A549 (cell line): Measurements from ENCODE around the gene CD200R1L. TPM values are rescaled to one million over a fixed set of nuclear protein-coding genes. Genes with fewer than 3 reads are reported as not detected.
A peak's percentile ranks its signal among the peaks of the same experiment; 100 is the strongest.

ENCODE experiments used
- ATAC-seq, 2 experiments: fragments of 200-7000 bp in 1 of 2; fragments of >200 bp in 1 of 2; cut with Nextera tagmentation in 1 of 2; cut with Tn5 transposase in 1 of 2; 3 replicates each; pipeline versions ENCODE4 v1.8.0 to v1.9.1; 2018 to 2020; ENCODE audit warnings: mild to moderate bottlenecking in 1 of 2, moderate library complexity in 1 of 2
- CTCF ChIA-PET: fragments of 300-600 bp; sonication (Branson Sonifier 250); formaldehyde crosslinking; extraction: SDS; loops from one replicate; lab custom pipeline; 2021; ENCODE audit warnings: antibody characterized with exemption, inconsistent platforms; lab: Yijun Ruan, JAX
- POLR2A ChIA-PET: fragments of 350-600 bp; formaldehyde crosslinking; extraction: SDS; loops from one replicate; lab custom pipeline; 2021; ENCODE audit warnings: antibody characterized with exemption, inconsistent platforms; lab: Yijun Ruan, JAX
- DNase-seq, 2 experiments: peaks; one replicate each; pipeline versions ENCODE4 v3.0.0 to v3.0.0-alpha.2; 2011 to 2016; ENCODE audit warnings: low read depth in 1 of 2, low spot score in 1 of 2
- FAIRE-seq: peaks from 2 replicates; lab custom pipeline; 2011; peaks lifted over from hg19 to GRCh38; lab: Jason Lieb, UNC
- H3K27ac ChIP-seq, 2 experiments: fragments of >200 bp; sonication (Bioruptor Twin); formaldehyde crosslinking; 3 replicates each; pipeline ENCODE4 v1.5.1; 2016 to 2017
- H3K4me1 ChIP-seq: fragments of >200 bp; sonication (Bioruptor Twin); formaldehyde crosslinking; 3 replicates; pipeline ENCODE4 v1.6.1; 2016
- H3K4me2 ChIP-seq: fragments of >200 bp; sonication (Bioruptor Twin); formaldehyde crosslinking; 3 replicates; pipeline ENCODE4 v1.6.1; 2016
- H3K4me3 ChIP-seq: fragments of >200 bp; sonication (Bioruptor Twin); formaldehyde crosslinking; 3 replicates; pipeline ENCODE4 v1.5.1; 2016
- H3K9me3 ChIP-seq: fragments of >200 bp; sonication (Bioruptor Twin); formaldehyde crosslinking; 3 replicates; pipeline ENCODE4 v1.6.1; 2016
- CBX2 ChIP-seq: fragments of 200-600 bp; sonication (generic); IDR thresholded peaks from 2 replicates; pipeline ENCODE4 v1.6.1; 2016; ENCODE audit warnings: low read depth, mild to moderate bottlenecking, borderline replicate concordance
- CBX8 ChIP-seq: fragments of 200-600 bp; sonication (generic); IDR thresholded peaks from 2 replicates; pipeline ENCODE4 v1.6.1; 2016
- E2F6 ChIP-seq: IDR thresholded peaks from 2 replicates; pipeline ENCODE4 v1.6.1; 2012; ENCODE audit warnings: low read depth, borderline replicate concordance
- EHF ChIP-seq: fragments of 250-450 bp; sonication (Bioruptor Pico); IDR thresholded peaks from 2 replicates; pipeline ENCODE4 v1.5.0; 2020; ENCODE audit warnings: mild to moderate bottlenecking
- ELK1 ChIP-seq: fragments of 150-350 bp; IDR thresholded peaks from 2 replicates; pipeline ENCODE4 v1.6.1; 2014; ENCODE audit warnings: low read depth, mild to moderate bottlenecking, low read length
- ESRRA ChIP-seq: fragments of 150-350 bp; IDR thresholded peaks from 2 replicates; pipeline ENCODE4 v1.6.1; 2014; ENCODE audit warnings: mild to moderate bottlenecking, low read length, borderline replicate concordance
- HDAC2 ChIP-seq: fragments of 200-600 bp; sonication (generic); IDR thresholded peaks from 2 replicates; pipeline ENCODE4 v1.6.1; 2016
- HEYL ChIP-seq: fragments of 250-450 bp; sonication (Bioruptor Pico); IDR thresholded peaks from 2 replicates; pipeline ENCODE4 v1.8.0; 2021; ENCODE audit warnings: mild to moderate bottlenecking, moderate library complexity
- HMGXB4 ChIP-seq: fragments of 250-450 bp; sonication (Bioruptor Pico); IDR thresholded peaks from 2 replicates; pipeline ENCODE4 v1.5.0; 2021; ENCODE audit warnings: mild to moderate bottlenecking, moderate library complexity, borderline replicate concordance
- JUNB ChIP-seq: fragments of >200 bp; sonication (Bioruptor Twin); formaldehyde crosslinking; IDR thresholded peaks from 2 replicates; pipeline ENCODE4 v1.6.1; 2016
- MAFK ChIP-seq: fragments of 450-650 bp; IDR thresholded peaks from 2 replicates; pipeline ENCODE4 v1.6.1; 2014; ENCODE audit not compliant: partially characterized antibody
- MAZ ChIP-seq: fragments of 150-350 bp; IDR thresholded peaks from 2 replicates; pipeline ENCODE4 v1.6.1; 2014; ENCODE audit warnings: antibody characterized with exemption, low read depth, low read length, borderline replicate concordance
- NFE2L2 ChIP-seq: fragments of 150-350 bp; conservative IDR thresholded peaks from 2 replicates; pipeline ENCODE4 v1.6.1; 2014; ENCODE audit warnings: low read length
- NPAS2 ChIP-seq: fragments of 250-450 bp; sonication (Bioruptor Pico); IDR thresholded peaks from 2 replicates; pipeline ENCODE4 v1.8.0; 2022; ENCODE audit warnings: mild to moderate bottlenecking, moderate library complexity, borderline replicate concordance
- NR3C1 ChIP-seq: fragments of >200 bp; sonication (Bioruptor Twin); formaldehyde crosslinking; IDR thresholded peaks from 3 replicates; pipeline ENCODE4 v1.6.1; 2017
- RCOR1 ChIP-seq: fragments of 150-350 bp; IDR thresholded peaks from 2 replicates; pipeline ENCODE4 v1.6.1; 2014; ENCODE audit warnings: antibody characterized with exemption, low read length, low read depth
- RFX5 ChIP-seq: fragments of 450-650 bp; IDR thresholded peaks from 2 replicates; pipeline ENCODE4 v1.7.1; 2014; ENCODE audit warnings: antibody characterized with exemption, mild to moderate bottlenecking, moderate library complexity
- RNF2 ChIP-seq: fragments of 200-600 bp; sonication (generic); IDR thresholded peaks from 2 replicates; pipeline ENCODE4 v1.6.1; 2016; ENCODE audit warnings: low read depth, mild to moderate bottlenecking, antibody characterized with exemption, moderate library complexity, borderline replicate concordance
- WGBS: methylation state at CpG from one replicate; pipeline ENCODE4 v1.1.6; 2017; ENCODE audit errors: missing lambda C conversion rate; 5-methylcytosine and 5-hydroxymethylcytosine counted together
- polyA minus RNA-seq: library from RNA; depleted of rRNA, polyadenylated mRNA; stranded (reverse); fragments of >200 nt; gene quantifications from 2 replicates; pipeline ENCODE4 v1.2.3, GENCODE V29; 2011; rRNA and poly(A)+ RNA removed
- polyA plus RNA-seq, 4 experiments: library from polyadenylated mRNA; depleted of rRNA in 3 of 4; stranded (reverse); fragments of >200 nt; fragmentation: RNase III in 1 of 4; extraction: RNeasy Plus Mini Kit Qiagen cat#74134 plus additional on column Dnase treatment in 1 of 4; gene quantifications; 2 replicates in 3 of 4; 3 replicates in 1 of 4; pipeline ENCODE4 v1.2.3, GENCODE V29; 2011 to 2017
- TF ChIP-seq, protein P1 (sequence below): fragments of >200 bp; sonication (Bioruptor Twin); formaldehyde crosslinking; IDR thresholded peaks from 3 replicates; pipeline ENCODE4 v1.5.1; 2016

Gene CD200R1L
- polyA plus RNA-seq (2011; rRNA removed) (0.10 and 0.26 TPM in 2 replicates), polyA plus RNA-seq (2017; fragmentation: RNase III; extraction: RNeasy Plus Mini Kit Qiagen cat#74134 plus additional on column Dnase treatment) (0.09 TPM in 1 of 3 replicates, not detected in the others), polyA minus RNA-seq (not detected in 2 replicates)
- polyA plus RNA-seq (2012; cell fraction: cytosol; rRNA removed) = not detected in 2 replicates
- not detected in 2 replicates for polyA plus RNA-seq (2012; cell fraction: nucleus; rRNA removed)

GRCh38 chr3:112846764-112847163, at the start of gene CD200R1L:
CD200R1L (minus strand) TSS chr3:112846864; CDS start chr3:112829367, 17,497 bp downstream.
- ChIA-PET CTCF (no interaction called here), POLR2A (no interaction called here)
- no peak for DNase-seq
- ATAC-seq = no peak
- TF ChIP-seq MAZ (no peak), HEYL (no peak), JUNB (no peak), E2F6 (no peak), HDAC2 (no peak), NPAS2 (CRISPR knock-in tag) (no peak), ESRRA (no peak), CBX2 (no peak), HMGXB4 (CRISPR knock-in tag) (no peak), MAFK (no peak), EHF (no peak), RCOR1 (no peak), NR3C1 (no peak), RNF2 (no peak), NFE2L2 (no peak), RFX5 (no peak), ELK1 (no peak)
- TF ChIP-seq, protein P1, sequence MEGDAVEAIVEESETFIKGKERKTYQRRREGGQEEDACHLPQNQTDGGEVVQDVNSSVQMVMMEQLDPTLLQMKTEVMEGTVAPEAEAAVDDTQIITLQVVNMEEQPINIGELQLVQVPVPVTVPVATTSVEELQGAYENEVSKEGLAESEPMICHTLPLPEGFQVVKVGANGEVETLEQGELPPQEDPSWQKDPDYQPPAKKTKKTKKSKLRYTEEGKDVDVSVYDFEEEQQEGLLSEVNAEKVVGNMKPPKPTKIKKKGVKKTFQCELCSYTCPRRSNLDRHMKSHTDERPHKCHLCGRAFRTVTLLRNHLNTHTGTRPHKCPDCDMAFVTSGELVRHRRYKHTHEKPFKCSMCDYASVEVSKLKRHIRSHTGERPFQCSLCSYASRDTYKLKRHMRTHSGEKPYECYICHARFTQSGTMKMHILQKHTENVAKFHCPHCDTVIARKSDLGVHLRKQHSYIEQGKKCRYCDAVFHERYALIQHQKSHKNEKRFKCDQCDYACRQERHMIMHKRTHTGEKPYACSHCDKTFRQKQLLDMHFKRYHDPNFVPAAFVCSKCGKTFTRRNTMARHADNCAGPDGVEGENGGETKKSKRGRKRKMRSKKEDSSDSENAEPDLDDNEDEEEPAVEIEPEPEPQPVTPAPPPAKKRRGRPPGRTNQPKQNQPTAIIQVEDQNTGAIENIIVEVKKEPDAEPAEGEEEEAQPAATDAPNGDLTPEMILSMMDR = no peak
- H3K4me3 ChIP-seq = no peak within 1 kb of the TSS
- WGBS = 86% methylated on average over 2 of the region's 2 CpGs
- FAIRE-seq = no peak
- H3K9me3 ChIP-seq = peaks cover 11% of the 10 kb centered on the region; the same call in 2 of the 3 replicates
- H3K4me1 ChIP-seq = no peaks in the 10 kb centered on the region
- H3K27ac ChIP-seq = no peak within 1 kb of the TSS
- no peak within 1 kb of the TSS for H3K4me2 ChIP-seq

- ChIA-PET CTCF (no interaction called here), POLR2A (interaction anchor here (0.6 kb wide), 1 partner anchor 322 kb away, joined by 5 read pairs; no protein-coding TSS in a partner anchor)
- FAIRE-seq (peak; percentile 54), ATAC-seq (peak in 1 of 2 experiments; percentile 65; a peak in 3 of 6 replicates), DNase-seq (peak in 1 of 2 experiments; percentile 59)
- Histone ChIP-seq H3K4me2 (no peak overlapping the region), H3K4me3 (no peak overlapping the region), H3K4me1 (peaks cover 5% of the 10 kb centered on the region; the same call in 1 of the 3 replicates), H3K27ac (peak overlapping the region; percentile 40 to 74; a peak in 4 of 6 replicates), H3K9me3 (peaks cover 5% of the 10 kb centered on the region; the same call in 1 of the 3 replicates)
- TF ChIP-seq CBX8 (no peak), MAFK (peak; percentile 92), MAZ (no peak), NFE2L2 (peak; percentile 76)
- WGBS = 82% methylated on average over 5 of the region's 5 CpGs
Observed at GRCh38 chr3:112894258-112894657, 47.6 kb upstream of the CD200R1L start.
